ENCODE results near the gene DLEC1. TPM values are rescaled to one million over a fixed set of nuclear protein-coding genes. Genes with fewer than 3 reads are reported as not detected.

DLEC1 gene
- total and polyA plus RNA-seq, 7 donors = 0.16 to 0.60 (median 0.41) TPM

DNA sequence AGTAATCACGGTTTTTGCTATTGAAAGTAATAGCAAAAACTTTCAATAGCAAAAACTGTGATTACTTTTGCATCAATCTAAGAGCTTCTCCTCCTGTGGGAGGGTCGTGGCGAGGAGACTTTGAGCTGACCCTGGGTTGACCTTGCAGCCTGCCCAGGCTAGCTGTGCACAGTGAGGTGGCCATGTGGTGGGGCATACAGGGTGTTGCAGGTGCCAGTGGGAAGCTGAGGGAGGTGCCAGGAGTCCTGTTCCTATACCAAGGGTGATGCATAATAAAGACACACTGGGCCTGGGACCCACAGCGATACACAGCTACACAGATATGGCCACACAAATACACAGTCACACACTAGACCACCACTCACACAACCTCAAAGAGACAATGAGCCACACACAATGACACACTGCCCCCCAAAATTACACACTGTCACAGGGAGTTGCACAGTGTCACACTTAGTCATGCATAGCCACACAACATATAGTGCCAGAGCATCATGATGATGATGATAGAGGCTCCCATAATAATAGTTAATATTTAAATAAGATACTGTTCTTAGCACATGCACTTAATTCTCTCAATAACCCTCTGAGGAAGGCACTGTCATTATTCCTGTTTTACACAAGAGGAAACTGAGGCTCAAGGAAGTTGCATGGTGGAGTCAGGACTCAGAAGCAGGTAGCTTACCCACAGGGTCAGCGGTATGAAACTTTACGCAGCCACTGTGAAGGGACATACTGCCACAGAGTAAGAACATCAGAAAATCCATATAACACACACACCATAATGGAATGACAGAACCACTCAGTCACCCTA is 15.9 kb upstream of the DLEC1 start:
- Histone ChIP-seq H3K27me3 (no peaks in the 10 kb centered on the region), H3K9me3 (no peaks in the 10 kb centered on the region), H3K4me1 (peaks cover 0 to 23% (median 18%) of the 10 kb centered on the region in 4 donors), H3K36me3 (peaks cover 0 to 16% (median 5%) of the 10 kb centered on the region in 4 donors), H3K27ac (peak overlapping the region in 2 of 4 donors; percentile 94 to 96), H3K4me3 (no peak overlapping the region)
- DNase-seq = no peak
- intact Hi-C loops (cut with DNase I) = no loop called here
- WGBS, 2 donors = 79 to 88% methylated on average over 6 of the region's 6 CpGs
- TF ChIP-seq POLR2AphosphoS5 (IDR thresholded peaks at IDR 0.05) (no peak), EP300 (IDR thresholded peaks at IDR 0.05) (no peak), POLR2A (IDR thresholded peaks at IDR 0.05) (no peak)
- TF ChIP-seq, protein P1, sequence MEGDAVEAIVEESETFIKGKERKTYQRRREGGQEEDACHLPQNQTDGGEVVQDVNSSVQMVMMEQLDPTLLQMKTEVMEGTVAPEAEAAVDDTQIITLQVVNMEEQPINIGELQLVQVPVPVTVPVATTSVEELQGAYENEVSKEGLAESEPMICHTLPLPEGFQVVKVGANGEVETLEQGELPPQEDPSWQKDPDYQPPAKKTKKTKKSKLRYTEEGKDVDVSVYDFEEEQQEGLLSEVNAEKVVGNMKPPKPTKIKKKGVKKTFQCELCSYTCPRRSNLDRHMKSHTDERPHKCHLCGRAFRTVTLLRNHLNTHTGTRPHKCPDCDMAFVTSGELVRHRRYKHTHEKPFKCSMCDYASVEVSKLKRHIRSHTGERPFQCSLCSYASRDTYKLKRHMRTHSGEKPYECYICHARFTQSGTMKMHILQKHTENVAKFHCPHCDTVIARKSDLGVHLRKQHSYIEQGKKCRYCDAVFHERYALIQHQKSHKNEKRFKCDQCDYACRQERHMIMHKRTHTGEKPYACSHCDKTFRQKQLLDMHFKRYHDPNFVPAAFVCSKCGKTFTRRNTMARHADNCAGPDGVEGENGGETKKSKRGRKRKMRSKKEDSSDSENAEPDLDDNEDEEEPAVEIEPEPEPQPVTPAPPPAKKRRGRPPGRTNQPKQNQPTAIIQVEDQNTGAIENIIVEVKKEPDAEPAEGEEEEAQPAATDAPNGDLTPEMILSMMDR (IDR thresholded peaks at IDR 0.05) = no peak

DNA sequence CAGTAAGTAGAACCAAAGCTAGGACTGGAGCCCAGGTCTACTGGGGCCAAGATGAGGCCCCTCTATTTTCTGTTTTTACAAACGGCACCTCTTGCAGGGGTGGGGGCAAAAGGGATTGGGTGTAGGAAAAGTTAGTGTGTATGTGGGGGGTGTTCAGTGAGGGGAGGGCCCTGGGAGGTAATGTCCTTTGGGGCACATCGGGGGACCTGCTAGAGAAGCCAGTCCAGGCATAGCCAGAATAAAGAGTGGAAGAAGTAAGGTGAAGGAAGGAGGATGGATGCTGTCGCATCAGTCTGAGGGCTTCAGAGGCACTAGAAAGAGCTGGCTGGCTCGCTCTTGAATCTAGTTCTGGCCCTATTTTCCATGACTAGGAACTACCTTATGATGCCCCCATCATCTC is 12.2 kb upstream of the DLEC1 start:
- 70 to 84% methylated on average over 4 of the region's 4 CpGs for WGBS, 2 donors
- intact Hi-C loops (cut with DNase I) = loop anchor here (2.0 kb wide), 1 partner anchor 110 kb away; the partner anchor contains the start of gene ACAA1
- Histone ChIP-seq H3K27ac (peak overlapping the region in 2 of 4 donors; percentile 93 to 94), H3K27me3 (no peaks in the 10 kb centered on the region), H3K4me1 (peaks cover 0 to 56% (median 45%) of the 10 kb centered on the region in 4 donors), H3K4me3 (no peak overlapping the region), H3K36me3 (no peaks in the 10 kb centered on the region), H3K9me3 (no peaks in the 10 kb centered on the region)
- no peak for DNase-seq
- no peak for TF ChIP-seq EP300 (IDR thresholded peaks at IDR 0.05)
- TF ChIP-seq, protein P1 (IDR thresholded peaks at IDR 0.05) = no peak
- TF ChIP-seq POLR2A (IDR thresholded peaks at IDR 0.05) = no peak
- no peak for TF ChIP-seq POLR2AphosphoS5 (IDR thresholded peaks at IDR 0.05)

DNA sequence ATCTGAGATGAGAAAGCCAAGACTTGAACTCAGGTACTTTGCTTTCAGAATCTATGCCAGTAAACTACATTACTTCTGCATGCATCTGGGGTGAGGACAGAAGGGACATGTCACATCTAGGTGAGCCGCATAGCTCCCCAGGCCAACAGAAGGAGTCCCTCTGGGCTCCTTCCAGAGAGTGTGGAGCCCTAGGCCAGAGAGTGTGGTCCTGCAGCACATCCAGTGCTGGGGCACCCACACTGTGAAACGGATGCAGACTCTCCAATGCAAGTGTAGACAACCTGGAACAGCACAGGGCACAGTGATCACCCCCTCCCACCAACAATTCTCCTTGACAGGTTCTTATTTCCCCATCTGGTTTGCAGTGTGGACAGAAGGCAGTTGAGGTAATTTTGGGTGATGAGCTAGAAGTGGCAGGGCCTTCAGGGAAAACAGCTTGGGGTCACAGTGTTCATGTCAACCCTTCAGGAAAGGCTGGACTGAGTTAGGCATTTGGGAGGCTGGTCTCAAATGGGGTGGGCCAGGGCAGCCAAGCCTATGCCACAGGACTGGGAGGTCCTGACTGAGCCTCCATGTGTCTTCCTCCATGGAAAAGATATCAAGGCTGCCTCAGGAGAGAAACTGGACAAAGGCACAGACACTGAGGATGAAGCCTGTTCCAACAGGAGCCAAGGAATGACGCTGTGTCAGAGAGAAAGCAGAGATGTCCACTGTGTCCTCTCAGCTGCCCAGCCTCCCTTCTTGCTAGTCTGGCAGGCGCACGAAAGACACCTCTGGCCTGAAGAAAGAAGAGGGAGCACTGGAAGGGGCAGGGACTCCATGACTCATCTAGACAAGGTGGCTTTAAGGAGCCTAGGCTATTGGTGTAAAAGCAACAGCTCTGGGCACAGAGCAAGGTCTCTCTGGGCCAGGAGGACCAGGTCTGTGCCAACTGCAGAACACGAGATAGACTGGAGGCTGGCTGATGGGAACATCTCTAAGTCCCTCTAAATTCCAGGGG is 11.2 kb upstream of the DLEC1 start:
- no peaks in the 10 kb centered on the region for H3K9me3 ChIP-seq
- H3K27ac ChIP-seq = peak overlapping the region; percentile 75 to 87 (median 86)
- WGBS, 2 donors = 94% methylated on average over 6 of the region's 6 CpGs
- H3K4me1 ChIP-seq = peaks cover 0 to 56% (median 45%) of the 10 kb centered on the region in 4 donors
- intact Hi-C loops (cut with DNase I) = loop anchor here (2.0 kb wide), 1 partner anchor 109 kb away; the partner anchor contains the start of gene ACAA1
- H3K4me3 ChIP-seq = no peak overlapping the region
- TF ChIP-seq POLR2AphosphoS5 (IDR thresholded peaks at IDR 0.05) (no peak), POLR2A (IDR thresholded peaks at IDR 0.05) (no peak), EP300 (IDR thresholded peaks at IDR 0.05) (no peak)
- TF ChIP-seq, protein P1 (IDR thresholded peaks at IDR 0.05) = no peak
- no peaks in the 10 kb centered on the region for H3K27me3 ChIP-seq
- DNase-seq = no peak
- H3K36me3 ChIP-seq = no peaks in the 10 kb centered on the region

DNA sequence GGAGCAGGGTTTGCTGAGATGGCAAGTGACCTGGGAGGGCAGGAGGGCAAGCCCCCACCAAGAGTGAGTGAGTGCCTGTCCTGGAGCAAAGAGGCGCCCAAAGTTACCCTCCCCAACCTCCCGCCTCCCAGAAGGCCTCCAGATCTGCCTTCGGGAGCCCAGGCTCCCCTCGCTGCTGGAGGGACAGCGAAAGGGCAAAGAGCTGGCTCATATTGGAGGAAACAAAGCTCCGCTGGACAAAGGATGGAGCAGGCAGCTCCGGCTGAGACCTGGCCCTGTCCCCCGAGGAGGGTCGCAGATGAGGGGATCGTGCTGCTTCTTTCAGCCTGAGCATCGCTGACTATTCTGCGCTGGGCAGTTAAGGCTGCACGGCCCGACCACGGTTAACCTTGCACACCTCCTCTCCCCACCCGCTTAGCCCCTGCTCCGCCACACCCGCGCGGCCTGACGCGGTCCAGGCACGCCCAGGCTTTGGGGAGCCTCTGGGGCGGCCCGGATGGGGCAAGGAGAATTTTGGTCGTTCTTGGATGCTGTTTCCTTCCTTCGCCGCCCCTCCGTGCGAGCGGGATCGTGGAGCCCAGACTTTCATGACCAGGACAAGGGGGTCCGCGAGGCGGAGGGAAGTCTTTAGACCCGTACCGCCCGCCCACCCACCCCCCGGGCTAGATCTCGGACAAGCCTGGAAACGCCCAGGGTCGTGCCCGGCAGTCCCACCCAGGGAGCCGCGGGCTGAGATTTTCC is 10.2 kb upstream of the DLEC1 start:
- TF ChIP-seq, protein P1 (IDR thresholded peaks at IDR 0.05) = no peak
- TF ChIP-seq POLR2A (IDR thresholded peaks at IDR 0.05) = no peak
- TF ChIP-seq EP300 (IDR thresholded peaks at IDR 0.05) = no peak
- TF ChIP-seq POLR2AphosphoS5 (IDR thresholded peaks at IDR 0.05) = no peak
- Histone ChIP-seq H3K27ac (peak overlapping the region; percentile 75 to 87 (median 86)), H3K4me1 (peaks cover 0 to 50% (median 42%) of the 10 kb centered on the region in 4 donors), H3K36me3 (no peaks in the 10 kb centered on the region), H3K27me3 (no peaks in the 10 kb centered on the region), H3K9me3 (no peaks in the 10 kb centered on the region), H3K4me3 (peak overlapping the region; percentile 43 to 74 (median 57))
- WGBS, 2 donors = 25 to 28% methylated on average over 45 of the region's 45 CpGs
- intact Hi-C loops (cut with DNase I) = no loop called here
- DNase-seq = no peak
